HCT116 (cell line): ENCODE measurements around the gene RPTOR.

ENCODE experiments used
- EZH2 ChIP-seq: fragments of 200-600 bp; sonication (generic); IDR thresholded peaks from 2 replicates; pipeline ENCODE4 v1.6.1; 2017; ENCODE audit warnings: antibody characterized with exemption, mixed run types
- POLR2A ChIP-seq: IDR thresholded peaks from 2 replicates; pipeline ENCODE4 v1.7.0; 2011; ENCODE audit warnings: borderline replicate concordance; ENCODE audit not compliant: insufficient read depth, insufficient read length; ENCODE audit errors: extremely low read depth
- POLR2AphosphoS5 ChIP-seq: IDR thresholded peaks from 2 replicates; pipeline ENCODE4 v1.6.1; 2011; ENCODE audit warnings: mild to moderate bottlenecking, low read depth, low read length, moderate library complexity
- TF ChIP-seq, protein P1 (sequence below), 3 experiments: fragments of 200-600 bp in 1 of 3; sonication (generic) in 1 of 3; IDR thresholded peaks in 2 of 3; conservative IDR thresholded peaks in 1 of 3; 2 replicates each; pipeline ENCODE4 v1.5.1; 2012 to 2017; ENCODE audit warnings: low read depth in 2 of 3, low read length in 2 of 3, antibody characterized with exemption in 1 of 3, borderline replicate concordance in 1 of 3, control low read depth in 1 of 3, mild to moderate bottlenecking in 1 of 3, mixed read lengths in 1 of 3, mixed run types in 1 of 3, moderate library complexity in 1 of 3; ENCODE audit not compliant: insufficient read depth in 1 of 3
- TF ChIP-seq, protein P2 (sequence below): IDR thresholded peaks from 2 replicates; pipeline ENCODE4 v1.6.1; 2012

DNA sequence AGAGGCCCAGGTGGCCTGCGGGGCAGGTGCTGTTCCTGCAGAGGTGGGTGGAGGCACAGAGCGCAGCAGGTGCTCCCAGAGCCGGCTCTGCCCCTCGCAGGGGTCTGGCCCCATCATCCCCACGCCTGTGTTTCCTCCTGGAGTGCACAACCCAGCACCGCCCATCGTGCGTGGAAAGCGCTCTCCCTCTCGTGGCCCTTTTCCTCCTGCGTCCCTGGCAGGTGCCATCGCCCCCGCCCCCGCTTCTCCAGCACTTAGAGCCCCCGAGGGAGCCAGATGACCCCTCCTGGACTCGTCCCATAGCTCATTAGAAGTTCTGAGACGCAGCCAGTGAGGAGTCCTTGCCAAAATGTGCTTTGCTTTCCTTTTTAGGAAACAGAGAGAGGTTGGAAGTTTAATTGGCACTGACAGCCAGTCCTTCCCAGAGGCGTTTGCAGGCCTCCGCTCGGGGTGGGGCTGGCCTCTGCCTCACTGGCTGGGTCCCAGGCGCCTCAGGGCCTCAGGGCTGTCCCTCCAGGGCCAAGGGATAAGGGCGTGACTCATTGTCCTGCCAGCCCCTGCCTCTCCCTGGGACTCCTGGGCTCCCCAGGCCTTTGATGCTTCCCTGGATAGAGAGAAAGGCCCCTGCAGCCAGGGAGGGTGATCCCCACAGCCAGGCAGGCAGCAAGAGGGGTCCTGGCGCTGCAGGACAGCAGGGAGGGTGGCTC lies 414.8 kb downstream of the RPTOR start:
- TF ChIP-seq, protein P1, sequence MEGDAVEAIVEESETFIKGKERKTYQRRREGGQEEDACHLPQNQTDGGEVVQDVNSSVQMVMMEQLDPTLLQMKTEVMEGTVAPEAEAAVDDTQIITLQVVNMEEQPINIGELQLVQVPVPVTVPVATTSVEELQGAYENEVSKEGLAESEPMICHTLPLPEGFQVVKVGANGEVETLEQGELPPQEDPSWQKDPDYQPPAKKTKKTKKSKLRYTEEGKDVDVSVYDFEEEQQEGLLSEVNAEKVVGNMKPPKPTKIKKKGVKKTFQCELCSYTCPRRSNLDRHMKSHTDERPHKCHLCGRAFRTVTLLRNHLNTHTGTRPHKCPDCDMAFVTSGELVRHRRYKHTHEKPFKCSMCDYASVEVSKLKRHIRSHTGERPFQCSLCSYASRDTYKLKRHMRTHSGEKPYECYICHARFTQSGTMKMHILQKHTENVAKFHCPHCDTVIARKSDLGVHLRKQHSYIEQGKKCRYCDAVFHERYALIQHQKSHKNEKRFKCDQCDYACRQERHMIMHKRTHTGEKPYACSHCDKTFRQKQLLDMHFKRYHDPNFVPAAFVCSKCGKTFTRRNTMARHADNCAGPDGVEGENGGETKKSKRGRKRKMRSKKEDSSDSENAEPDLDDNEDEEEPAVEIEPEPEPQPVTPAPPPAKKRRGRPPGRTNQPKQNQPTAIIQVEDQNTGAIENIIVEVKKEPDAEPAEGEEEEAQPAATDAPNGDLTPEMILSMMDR (IDR thresholded peaks at IDR 0.05 in 2 of 3, conservative IDR thresholded peaks at IDR 0.05 in 1 of 3; ENCODE audit: borderline replicate concordance in 1 of 3, insufficient read depth in 1 of 3, low read depth in 2 of 3, low read length in 2 of 3), result no peak
- TF ChIP-seq, protein P2, sequence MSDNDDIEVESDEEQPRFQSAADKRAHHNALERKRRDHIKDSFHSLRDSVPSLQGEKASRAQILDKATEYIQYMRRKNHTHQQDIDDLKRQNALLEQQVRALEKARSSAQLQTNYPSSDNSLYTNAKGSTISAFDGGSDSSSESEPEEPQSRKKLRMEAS, result no peak
- TF ChIP-seq POLR2AphosphoS5 (no peak), EZH2 (no peak), POLR2A (no peak)
